GM08714 (cell line): ENCODE data around the gene DAAM1.

Source experiments
- H3K4me3 ChIP-seq: fragments of 200-500 bp; sonication (Bioruptor generic); 2 replicates; pipeline ENCODE4 v1.5.1; 2014; ENCODE audit warnings: mild to moderate bottlenecking, low read length, inconsistent platforms
- ZNF274 ChIP-seq: IDR thresholded peaks from 2 replicates; pipeline ENCODE4 v1.6.1; 2012; ENCODE audit warnings: mild to moderate bottlenecking, low read depth, low read length

DAAM1 gene

DNA sequence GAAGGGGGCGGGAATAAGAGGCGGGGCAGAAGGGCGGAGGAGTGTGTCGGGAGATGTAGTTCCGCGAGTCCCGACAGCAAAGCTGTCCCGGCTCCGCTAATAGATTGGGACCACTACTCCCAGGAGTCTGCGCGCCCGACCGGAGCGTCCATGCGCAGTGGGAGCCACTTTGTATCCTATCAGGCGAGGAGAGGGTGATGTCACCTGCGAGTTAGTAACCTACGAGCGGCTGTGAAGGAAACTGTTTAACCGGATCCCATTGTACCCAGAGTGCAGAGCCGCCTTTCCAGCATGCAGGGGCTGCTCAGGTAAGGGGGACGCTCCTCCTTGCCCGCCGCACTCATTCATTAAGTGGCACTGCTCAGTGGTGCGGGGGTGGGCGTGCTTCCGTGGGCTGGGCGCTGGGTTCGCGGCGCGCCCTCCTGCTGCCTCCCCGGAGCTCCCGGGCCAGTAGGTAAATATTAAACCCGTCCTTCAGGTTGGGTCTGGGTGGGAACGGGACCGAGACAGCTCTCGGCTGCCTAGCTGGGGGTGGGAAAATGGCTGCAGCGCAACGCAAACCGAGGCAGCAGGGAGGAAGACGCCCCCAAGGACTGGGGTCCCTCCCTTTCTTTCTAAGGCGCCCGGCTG, at the start of gene DAAM1:
DAAM1 (plus strand) TSS at position 207 of the 630 bp plus-strand sequence. CDS start 74,811 bp downstream, outside the sequence.
- TF ChIP-seq ZNF274, result no peak
- H3K4me3 ChIP-seq, result peak within 1 kb of the TSS; percentile 76

- H3K4me3 ChIP-seq, result no peak overlapping the region
- no peak for TF ChIP-seq ZNF274
These were observed 49.1 kb upstream of the DAAM1 start for GRCh38 chr14:59139324-59139723.

GRCh38 chr14:59140106-59140843, 48.2 kb upstream of the DAAM1 start:
- TF ChIP-seq ZNF274, result no peak
- H3K4me3 ChIP-seq, result no peak overlapping the region

GRCh38 chr14:59146484-59146883, 42.0 kb upstream of the DAAM1 start:
- no peak for TF ChIP-seq ZNF274
- H3K4me3 ChIP-seq, result no peak overlapping the region

DNA sequence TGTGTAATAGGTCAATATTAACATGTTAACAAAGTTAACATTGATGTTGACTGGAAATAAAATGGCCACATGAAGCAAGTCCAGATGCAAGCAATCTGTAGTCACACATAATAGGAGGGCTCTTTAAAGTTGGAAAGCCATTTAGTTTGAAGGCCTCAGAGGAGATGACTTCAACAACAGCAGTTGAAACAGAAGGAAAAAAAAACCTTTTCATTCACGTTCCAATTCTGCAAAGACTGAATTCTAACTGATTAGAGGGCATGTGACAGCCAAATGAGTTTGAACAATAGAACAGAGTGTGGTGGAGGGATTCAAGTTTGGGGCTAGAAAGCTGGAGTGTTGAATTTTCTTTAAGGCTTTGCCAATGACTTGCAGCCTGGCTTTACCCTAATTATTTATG, 41.5 kb upstream of the DAAM1 start:
- no peak overlapping the region for H3K4me3 ChIP-seq
- no peak for TF ChIP-seq ZNF274

DNA sequence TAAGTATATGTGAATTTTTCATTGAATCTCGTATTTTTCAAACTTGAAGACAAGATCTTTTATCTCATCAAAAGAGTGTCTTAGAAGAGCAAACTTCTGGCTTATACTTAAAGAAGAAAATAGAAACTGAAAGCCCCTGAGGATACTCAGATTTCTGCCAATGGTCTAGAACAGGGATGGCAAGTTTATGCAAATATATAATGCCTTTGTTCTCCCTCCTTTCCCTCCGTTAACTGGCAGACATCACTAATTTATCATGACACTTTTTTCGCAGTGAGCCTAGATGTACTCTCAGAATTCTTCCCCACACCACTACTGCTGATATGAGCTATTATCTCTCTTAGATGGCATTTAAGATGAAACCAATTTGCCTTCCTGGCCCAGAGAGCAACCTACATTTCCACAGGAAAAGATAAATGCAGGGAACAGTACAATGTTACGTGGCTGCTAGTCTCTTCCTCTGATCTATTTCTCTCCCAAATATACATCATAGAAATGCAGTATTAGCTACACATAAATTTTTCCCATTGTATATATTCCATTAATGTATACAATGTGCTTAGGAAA, 40.0 kb upstream of the DAAM1 start:
- no peak for TF ChIP-seq ZNF274
- H3K4me3 ChIP-seq, result no peak overlapping the region

GRCh38 chr14:59150990-59151389, 37.5 kb upstream of the DAAM1 start:
- TF ChIP-seq ZNF274, result no peak
- H3K4me3 ChIP-seq, result no peak overlapping the region; the same call in 1 of the 2 replicates

GRCh38 chr14:59154373-59154772, 34.1 kb upstream of the DAAM1 start:
- TF ChIP-seq ZNF274, result no peak
- H3K4me3 ChIP-seq, result no peak overlapping the region

GRCh38 chr14:59155886-59156285, 32.6 kb upstream of the DAAM1 start:
- H3K4me3 ChIP-seq, result no peak overlapping the region
- no peak for TF ChIP-seq ZNF274

GRCh38 chr14:59159169-59159568, 29.3 kb upstream of the DAAM1 start:
- H3K4me3 ChIP-seq, result no peak overlapping the region
- no peak for TF ChIP-seq ZNF274

GRCh38 chr14:59160506-59160905, 28.0 kb upstream of the DAAM1 start:
- no peak for TF ChIP-seq ZNF274
- no peak overlapping the region for H3K4me3 ChIP-seq

GRCh38 chr14:59161561-59162175, 26.8 kb upstream of the DAAM1 start:
- no peak overlapping the region for H3K4me3 ChIP-seq
- no peak for TF ChIP-seq ZNF274

- H3K4me3 ChIP-seq, result no peak overlapping the region
- TF ChIP-seq ZNF274, result no peak
These were observed 22.2 kb upstream of the DAAM1 start for GRCh38 chr14:59166258-59166657.

- H3K4me3 ChIP-seq, result no peak overlapping the region
- TF ChIP-seq ZNF274, result no peak
These were observed 13.1 kb upstream of the DAAM1 start for GRCh38 chr14:59175404-59175803.

DNA sequence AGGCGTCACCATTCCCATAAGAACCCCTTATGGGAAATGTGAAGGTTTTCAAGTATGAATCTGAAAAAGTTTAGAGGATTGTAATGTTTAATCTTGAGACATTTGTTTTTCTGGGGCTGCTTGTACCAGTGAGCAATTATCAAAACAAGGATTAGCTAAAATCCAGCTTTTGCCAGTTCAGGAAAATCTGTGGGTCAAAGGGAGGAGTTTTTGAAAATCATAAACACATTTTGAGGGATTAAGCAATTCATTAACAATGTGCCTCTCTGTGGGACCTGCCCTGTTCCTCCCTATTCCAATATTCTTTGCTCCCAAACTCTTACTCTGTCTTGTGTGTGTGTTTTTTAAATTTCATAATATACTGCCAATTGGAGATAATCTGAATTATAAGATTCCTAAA, 11.7 kb upstream of the DAAM1 start:
- H3K4me3 ChIP-seq, result no peak overlapping the region
- TF ChIP-seq ZNF274, result no peak
